Measurements from ENCODE around the gene LAYN. TPM values are rescaled to one million over a fixed set of nuclear protein-coding genes. Genes with fewer than 3 reads are reported as not detected.

Gene LAYN
- total and polyA plus RNA-seq, 3 experiments from 2014 or later = 0.21 to 1.4 (median 0.85) TPM

GRCh38 chr11:111566324-111566723, 25.8 kb downstream of the LAYN start:
- H3K27ac ChIP-seq (ENCODE audit: low read depth, low read length) = no peak overlapping the region
- Mint-ChIP-seq H3K36me3 (no peaks in the 10 kb centered on the region), H3K27me3 (peaks cover 0 to 20% of the 10 kb centered on the region in 2 donors), H3K4me1 (no peaks in the 10 kb centered on the region), H3K4me3 (no peak overlapping the region), H3K9me3 (no peaks in the 10 kb centered on the region), H3K27ac (peak overlapping the region in 1 of 8 donors; percentile 32)
- no peaks in the 10 kb centered on the region for H3K9me3 ChIP-seq (ENCODE audit: low read length)
- no peak overlapping the region for H3K4me3 ChIP-seq (ENCODE audit: low read length)
- ChIA-PET POLR2A (no interaction called here), CTCF (interaction anchor here (1.1 to 1.4 kb wide), 2 partner anchors 11 to 276 kb away, joined by 3 to 4 read pairs; no protein-coding TSS in a partner anchor)
- no peak for DNase-seq
- no peaks in the 10 kb centered on the region for H3K4me1 ChIP-seq (ENCODE audit: insufficient read depth, low read length)
- no peaks in the 10 kb centered on the region for H3K36me3 ChIP-seq (ENCODE audit: insufficient read depth, low read length)
- H3K27me3 ChIP-seq (ENCODE audit: insufficient read depth, low read length, poor library complexity, severe bottlenecking) = no peaks in the 10 kb centered on the region

- no peak overlapping the region for H3K4me3 Mint-ChIP-seq
- H3K9me3 Mint-ChIP-seq = no peaks in the 10 kb centered on the region
- no peaks in the 10 kb centered on the region for H3K4me1 Mint-ChIP-seq
- H3K4me1 ChIP-seq (ENCODE audit: insufficient read depth, low read length) = no peaks in the 10 kb centered on the region
- no peaks in the 10 kb centered on the region for H3K36me3 Mint-ChIP-seq
- DNase-seq = no peak
- no peak overlapping the region for H3K27ac ChIP-seq (ENCODE audit: low read depth, low read length)
- H3K27me3 ChIP-seq (ENCODE audit: insufficient read depth, low read length, poor library complexity, severe bottlenecking) = no peaks in the 10 kb centered on the region
- H3K27ac Mint-ChIP-seq = no peak overlapping the region
- no peak overlapping the region for H3K4me3 ChIP-seq (ENCODE audit: low read length)
- H3K36me3 ChIP-seq (ENCODE audit: insufficient read depth, low read length) = no peaks in the 10 kb centered on the region
- no peaks in the 10 kb centered on the region for H3K9me3 ChIP-seq (ENCODE audit: low read length)
- ChIA-PET CTCF (interaction anchor here (0.9 to 1.2 kb wide), 2 partner anchors 13 to 272 kb away, joined by 3 read pairs; no protein-coding TSS in a partner anchor), POLR2A (no interaction called here)
- peaks cover 0 to 21% of the 10 kb centered on the region in 2 donors for H3K27me3 Mint-ChIP-seq
Observed at GRCh38 chr11:111569476-111569875, 29.0 kb downstream of the LAYN start.

DNA sequence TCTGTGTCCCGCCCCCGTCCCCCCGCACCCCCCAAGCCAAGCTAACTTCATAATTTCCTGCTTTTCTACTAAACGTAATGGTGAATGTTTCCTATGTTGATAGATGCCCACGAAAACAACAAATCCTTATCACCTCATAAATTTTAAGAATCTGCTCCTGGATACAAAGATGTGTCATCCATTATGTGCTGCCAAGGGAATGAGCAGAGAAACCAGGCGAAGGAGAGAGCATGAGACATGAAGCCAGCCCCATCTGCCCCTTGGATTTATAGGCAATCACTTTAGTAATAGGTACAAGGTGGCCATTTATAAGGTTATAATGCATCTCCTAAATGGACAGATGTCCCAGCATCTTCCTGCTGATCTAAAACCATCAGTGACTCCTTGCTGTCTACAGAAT, 30.3 kb downstream of the LAYN start:
- Histone ChIP-seq H3K36me3 (ENCODE audit: insufficient read depth, low read length) (no peaks in the 10 kb centered on the region), H3K4me3 (ENCODE audit: low read length) (no peak overlapping the region), H3K27me3 (ENCODE audit: insufficient read depth, low read length, poor library complexity, severe bottlenecking) (no peaks in the 10 kb centered on the region), H3K4me1 (ENCODE audit: insufficient read depth, low read length) (no peaks in the 10 kb centered on the region), H3K27ac (ENCODE audit: low read depth, low read length) (no peak overlapping the region), H3K9me3 (ENCODE audit: low read length) (no peaks in the 10 kb centered on the region)
- CTCF ChIA-PET = no interaction called here
- Mint-ChIP-seq H3K27me3 (peaks cover 0 to 21% of the 10 kb centered on the region in 2 donors), H3K27ac (no peak overlapping the region), H3K9me3 (no peaks in the 10 kb centered on the region), H3K4me1 (no peaks in the 10 kb centered on the region), H3K36me3 (no peaks in the 10 kb centered on the region), H3K4me3 (no peak overlapping the region)
- DNase-seq = no peak
- POLR2A ChIA-PET = no interaction called here

DNA sequence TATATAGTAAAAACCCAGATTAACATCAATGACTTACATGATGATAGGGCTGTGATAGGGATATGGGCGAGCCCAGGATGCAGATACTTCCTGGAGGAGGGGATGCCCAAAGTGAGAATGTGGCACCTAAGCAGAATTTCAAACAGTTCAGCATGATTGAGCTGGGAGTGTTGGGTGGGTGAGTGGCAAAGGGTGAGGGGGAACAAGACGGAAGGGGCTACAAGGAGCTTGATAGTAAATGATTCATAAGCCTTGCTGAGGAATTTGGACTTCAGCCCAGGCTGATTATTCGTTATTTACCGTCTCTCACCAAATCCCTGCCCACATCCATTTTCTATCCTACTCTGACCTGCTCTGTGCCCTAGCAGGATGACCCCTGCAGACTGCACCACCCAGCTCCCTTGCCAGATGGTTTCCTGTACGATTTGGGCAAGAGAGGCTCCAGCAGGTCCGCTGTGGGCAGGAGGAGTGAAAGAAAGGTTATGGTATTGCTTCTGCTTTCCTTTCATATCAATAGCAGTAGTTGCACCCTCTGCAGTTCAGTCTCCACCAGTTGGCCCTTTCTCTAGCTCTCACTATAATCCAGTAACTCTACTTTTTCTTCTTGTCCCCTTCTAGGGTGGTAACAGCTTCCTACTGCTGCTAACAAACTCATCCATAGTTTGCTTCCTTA, 31.4 kb downstream of the LAYN start:
- no peaks in the 10 kb centered on the region for H3K4me1 Mint-ChIP-seq
- H3K4me3 Mint-ChIP-seq = no peak overlapping the region
- ChIA-PET CTCF (interaction anchor here (0.6 to 2.1 kb wide), 3 partner anchors 15 to 207 kb away, joined by 3 to 7 read pairs (median 4); no protein-coding TSS in a partner anchor), POLR2A (no interaction called here)
- Histone ChIP-seq H3K9me3 (ENCODE audit: low read length) (no peaks in the 10 kb centered on the region), H3K36me3 (ENCODE audit: insufficient read depth, low read length) (no peaks in the 10 kb centered on the region), H3K4me3 (ENCODE audit: low read length) (no peak overlapping the region), H3K4me1 (ENCODE audit: insufficient read depth, low read length) (no peaks in the 10 kb centered on the region), H3K27me3 (ENCODE audit: insufficient read depth, low read length, poor library complexity, severe bottlenecking) (no peaks in the 10 kb centered on the region), H3K27ac (ENCODE audit: low read depth, low read length) (no peak overlapping the region)
- peaks cover 0 to 21% of the 10 kb centered on the region in 2 donors for H3K27me3 Mint-ChIP-seq
- H3K9me3 Mint-ChIP-seq = no peaks in the 10 kb centered on the region
- H3K27ac Mint-ChIP-seq = no peak overlapping the region
- H3K36me3 Mint-ChIP-seq = no peaks in the 10 kb centered on the region
- no peak for DNase-seq

GRCh38 chr11:111572581-111572980, 32.1 kb downstream of the LAYN start:
- Histone ChIP-seq H3K4me1 (ENCODE audit: insufficient read depth, low read length) (no peaks in the 10 kb centered on the region), H3K27ac (ENCODE audit: low read depth, low read length) (no peak overlapping the region), H3K4me3 (ENCODE audit: low read length) (no peak overlapping the region), H3K27me3 (ENCODE audit: insufficient read depth, low read length, poor library complexity, severe bottlenecking) (no peaks in the 10 kb centered on the region), H3K9me3 (ENCODE audit: low read length) (no peaks in the 10 kb centered on the region), H3K36me3 (ENCODE audit: insufficient read depth, low read length) (no peaks in the 10 kb centered on the region)
- H3K4me3 Mint-ChIP-seq = no peak overlapping the region
- no peaks in the 10 kb centered on the region for H3K9me3 Mint-ChIP-seq
- H3K27me3 Mint-ChIP-seq = peaks cover 0 to 21% of the 10 kb centered on the region in 2 donors
- H3K27ac Mint-ChIP-seq = no peak overlapping the region
- no peak for DNase-seq
- ChIA-PET POLR2A (no interaction called here), CTCF (interaction anchor here (1.2 to 2.1 kb wide), 2 partner anchors 14 to 205 kb away, joined by 4 to 7 read pairs; no protein-coding TSS in a partner anchor)
- H3K4me1 Mint-ChIP-seq = no peaks in the 10 kb centered on the region
- H3K36me3 Mint-ChIP-seq = no peaks in the 10 kb centered on the region

- no peaks in the 10 kb centered on the region for H3K36me3 Mint-ChIP-seq
- H3K4me1 ChIP-seq (ENCODE audit: insufficient read depth, low read length) = no peaks in the 10 kb centered on the region
- H3K27me3 Mint-ChIP-seq = peaks cover 0 to 21% of the 10 kb centered on the region in 2 donors
- ChIA-PET CTCF (no interaction called here), POLR2A (interaction anchor here (0.6 kb wide), 1 partner anchor 40 kb away, joined by 5 read pairs; no protein-coding TSS in a partner anchor)
- no peak overlapping the region for H3K4me3 ChIP-seq (ENCODE audit: low read length)
- H3K36me3 ChIP-seq (ENCODE audit: insufficient read depth, low read length) = no peaks in the 10 kb centered on the region
- no peak overlapping the region for H3K4me3 Mint-ChIP-seq
- H3K27me3 ChIP-seq (ENCODE audit: insufficient read depth, low read length, poor library complexity, severe bottlenecking) = no peaks in the 10 kb centered on the region
- no peaks in the 10 kb centered on the region for H3K4me1 Mint-ChIP-seq
- H3K27ac ChIP-seq (ENCODE audit: low read depth, low read length) = no peak overlapping the region
- no peak for DNase-seq
- H3K27ac Mint-ChIP-seq = no peak overlapping the region
- H3K9me3 ChIP-seq (ENCODE audit: low read length) = no peaks in the 10 kb centered on the region
- no peaks in the 10 kb centered on the region for H3K9me3 Mint-ChIP-seq
Observed at GRCh38 chr11:111573821-111574249, 33.3 kb downstream of the LAYN start.

- no peak for DNase-seq
- Mint-ChIP-seq H3K27ac (peak overlapping the region in 3 of 8 donors; percentile 13 to 72 (median 35)), H3K4me1 (no peaks in the 10 kb centered on the region), H3K36me3 (no peaks in the 10 kb centered on the region), H3K27me3 (peaks cover 0 to 18% of the 10 kb centered on the region in 2 donors), H3K9me3 (no peaks in the 10 kb centered on the region), H3K4me3 (peak overlapping the region in 6 of 7 donors; percentile 41 to 76 (median 66))
- H3K27me3 ChIP-seq (ENCODE audit: insufficient read depth, low read length, poor library complexity, severe bottlenecking) = no peaks in the 10 kb centered on the region
- H3K36me3 ChIP-seq (ENCODE audit: insufficient read depth, low read length) = no peaks in the 10 kb centered on the region
- H3K4me3 ChIP-seq (ENCODE audit: low read length) = no peak overlapping the region
- ChIA-PET CTCF (no interaction called here), POLR2A (interaction anchor here (0.6 kb wide), 1 partner anchor 39 kb away, joined by 5 read pairs; no protein-coding TSS in a partner anchor)
- no peaks in the 10 kb centered on the region for H3K4me1 ChIP-seq (ENCODE audit: insufficient read depth, low read length)
- H3K9me3 ChIP-seq (ENCODE audit: low read length) = no peaks in the 10 kb centered on the region
- no peak overlapping the region for H3K27ac ChIP-seq (ENCODE audit: low read depth, low read length)
Observed at GRCh38 chr11:111574373-111575225, 34.1 kb downstream of the LAYN start.

DNA sequence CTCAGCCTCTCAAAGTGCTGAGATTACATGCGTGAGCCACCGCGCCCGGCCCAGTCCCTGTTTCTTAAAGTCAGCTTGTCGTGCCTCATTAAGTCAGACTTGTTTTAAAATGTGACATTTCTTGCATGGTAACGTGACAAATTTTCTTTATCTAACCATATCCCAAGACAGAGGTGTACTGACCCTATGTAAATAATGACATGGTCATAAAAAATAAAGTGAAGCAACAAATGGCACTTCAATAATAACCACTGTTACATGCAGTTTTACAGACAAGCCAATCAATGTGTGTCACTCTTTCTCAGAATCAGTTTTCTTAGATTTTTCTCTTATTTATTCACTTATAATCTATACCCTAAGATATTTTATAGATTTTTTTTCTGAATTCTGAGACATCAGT, 35.2 kb downstream of the LAYN start:
- H3K4me3 ChIP-seq (ENCODE audit: low read length) = no peak overlapping the region
- H3K27ac Mint-ChIP-seq = no peak overlapping the region
- POLR2A ChIA-PET = no interaction called here

More for the DNA sequence above, 35.2 kb downstream of the LAYN start:
- no peaks in the 10 kb centered on the region for H3K36me3 Mint-ChIP-seq
- H3K4me1 ChIP-seq (ENCODE audit: insufficient read depth, low read length) = no peaks in the 10 kb centered on the region
- CTCF ChIA-PET = no interaction called here
- no peak for DNase-seq
- no peaks in the 10 kb centered on the region for H3K36me3 ChIP-seq (ENCODE audit: insufficient read depth, low read length)
- no peaks in the 10 kb centered on the region for H3K4me1 Mint-ChIP-seq
- H3K27ac ChIP-seq (ENCODE audit: low read depth, low read length) = no peak overlapping the region
- peaks cover 0 to 9% of the 10 kb centered on the region in 2 donors for H3K27me3 Mint-ChIP-seq
- H3K9me3 Mint-ChIP-seq = no peaks in the 10 kb centered on the region
- no peak overlapping the region for H3K4me3 Mint-ChIP-seq
- no peaks in the 10 kb centered on the region for H3K27me3 ChIP-seq (ENCODE audit: insufficient read depth, low read length, poor library complexity, severe bottlenecking)
- no peaks in the 10 kb centered on the region for H3K9me3 ChIP-seq (ENCODE audit: low read length)

Measured in CD8-positive, alpha-beta memory T cell (primary cell).